ENCODE results near the gene ZBTB46. TPM values are rescaled to one million over a fixed set of nuclear protein-coding genes. Genes with fewer than 3 reads are reported as not detected.
"Not testable (repeated sequence)": the region's sequence is repeated elsewhere in the genome, so short reads cannot be mapped to it uniquely, and the experiment has no call there.

The ZBTB46 gene
- total RNA-seq, 2 donors from 2014 or later: 7.9 to 12.2 TPM

- intact Hi-C loops (cut with DNase I): no loop called here
- DNase-seq (ENCODE audit: low spot score): no peak
- 69% methylated on average over 5 of the region's 5 CpGs for WGBS
- TF ChIP-seq POLR2A (IDR thresholded peaks at IDR 0.05): no peak
- TF ChIP-seq POLR2AphosphoS5 (IDR thresholded peaks at IDR 0.05): no peak
- no peak for TF ChIP-seq CTCF (IDR thresholded peaks at IDR 0.05)
- Histone ChIP-seq H3K4me3 (no peak overlapping the region), H3K27ac (no peak overlapping the region), H3K9me3 (no peaks in the 10 kb centered on the region), H3K27me3 (replicated peaks; ENCODE audit: insufficient read depth) (no peaks in the 10 kb centered on the region), H3K36me3 (peaks cover 4% of the 10 kb centered on the region in 2 donors), H3K4me1 (replicated peaks) (no peaks in the 10 kb centered on the region)
Measured at GRCh38 chr20:63731410-63731809, 99.7 kb downstream of the ZBTB46 start.

- H3K4me1 ChIP-seq (replicated peaks); H3K27me3 ChIP-seq (replicated peaks; ENCODE audit: insufficient read depth); H3K9me3 ChIP-seq; H3K4me3 ChIP-seq; H3K36me3 ChIP-seq; DNase-seq (ENCODE audit: low spot score); H3K27ac ChIP-seq; intact Hi-C loops (cut with DNase I): not testable (repeated sequence)
- 92% methylated on average over 18 of the region's 18 CpGs for WGBS
Measured at GRCh38 chr20:63730189-63730733, 100.8 kb downstream of the ZBTB46 start.

- H3K4me3 ChIP-seq; H3K36me3 ChIP-seq; H3K9me3 ChIP-seq; H3K27ac ChIP-seq; H3K4me1 ChIP-seq (replicated peaks); intact Hi-C loops (cut with DNase I); DNase-seq (ENCODE audit: low spot score); H3K27me3 ChIP-seq (replicated peaks; ENCODE audit: insufficient read depth): not testable (repeated sequence)
- WGBS: 83% methylated on average over 2 of the region's 2 CpGs
Measured at GRCh38 chr20:63722967-63723622, 108.0 kb downstream of the ZBTB46 start.

- TF ChIP-seq POLR2AphosphoS5 (IDR thresholded peaks at IDR 0.05): no peak
- no peak for TF ChIP-seq POLR2A (IDR thresholded peaks at IDR 0.05)
- TF ChIP-seq CTCF (IDR thresholded peaks at IDR 0.05): no peak
- DNase-seq (ENCODE audit: low spot score): no peak
- Histone ChIP-seq H3K9me3 (no peaks in the 10 kb centered on the region), H3K27ac (no peak overlapping the region), H3K36me3 (no peaks in the 10 kb centered on the region), H3K27me3 (replicated peaks; ENCODE audit: insufficient read depth) (no peaks in the 10 kb centered on the region), H3K4me3 (no peak overlapping the region), H3K4me1 (replicated peaks) (no peaks in the 10 kb centered on the region)
- WGBS: 98% methylated on average over 2 of the region's 2 CpGs
- intact Hi-C loops (cut with DNase I): no loop called here
Measured at GRCh38 chr20:63718996-63719395, 112.1 kb downstream of the ZBTB46 start.

GRCh38 chr20:63714858-63715257, 116.2 kb downstream of the ZBTB46 start:
- no peak overlapping the region for H3K27ac ChIP-seq
- intact Hi-C loops (cut with DNase I): no loop called here
- TF ChIP-seq POLR2AphosphoS5 (IDR thresholded peaks at IDR 0.05) (no peak), POLR2A (IDR thresholded peaks at IDR 0.05) (no peak), CTCF (IDR thresholded peaks at IDR 0.05) (no peak)

GRCh38 chr20:63712191-63712590, 118.9 kb downstream of the ZBTB46 start:
- intact Hi-C loops (cut with DNase I): no loop called here
- H3K27ac ChIP-seq: no peak overlapping the region
- no peak for DNase-seq (ENCODE audit: low spot score)
- H3K9me3 ChIP-seq: no peaks in the 10 kb centered on the region
- no peaks in the 10 kb centered on the region for H3K36me3 ChIP-seq
- 98% methylated on average over 1 of the region's 1 CpG for WGBS
- TF ChIP-seq POLR2A (IDR thresholded peaks at IDR 0.05) (no peak), POLR2AphosphoS5 (IDR thresholded peaks at IDR 0.05) (no peak), CTCF (IDR thresholded peaks at IDR 0.05) (no peak)
- no peaks in the 10 kb centered on the region for H3K27me3 ChIP-seq (replicated peaks; ENCODE audit: insufficient read depth)
- H3K4me3 ChIP-seq: no peak overlapping the region
- peaks cover 9% of the 10 kb centered on the region for H3K4me1 ChIP-seq (replicated peaks)

More at GRCh38 chr20:63714858-63715257, 116.2 kb downstream of the ZBTB46 start:
- H3K9me3 ChIP-seq: no peaks in the 10 kb centered on the region
- no peaks in the 10 kb centered on the region for H3K36me3 ChIP-seq
- H3K4me1 ChIP-seq (replicated peaks): no peaks in the 10 kb centered on the region
- WGBS: 98% methylated on average over 5 of the region's 5 CpGs
- H3K4me3 ChIP-seq: no peak overlapping the region
- no peaks in the 10 kb centered on the region for H3K27me3 ChIP-seq (replicated peaks; ENCODE audit: insufficient read depth)
- no peak for DNase-seq (ENCODE audit: low spot score)

Measured in prostate gland (tissue), 2 donors.